Measurements from ENCODE around the gene IL10RA. TPM values are rescaled to one million over a fixed set of nuclear protein-coding genes. Genes with fewer than 3 reads are reported as not detected.

Gene IL10RA
- total and polyA plus RNA-seq, 2 of the 4 experiments (the other 2 are of a cell fraction): 0.12 TPM; not detected in 1

DNA sequence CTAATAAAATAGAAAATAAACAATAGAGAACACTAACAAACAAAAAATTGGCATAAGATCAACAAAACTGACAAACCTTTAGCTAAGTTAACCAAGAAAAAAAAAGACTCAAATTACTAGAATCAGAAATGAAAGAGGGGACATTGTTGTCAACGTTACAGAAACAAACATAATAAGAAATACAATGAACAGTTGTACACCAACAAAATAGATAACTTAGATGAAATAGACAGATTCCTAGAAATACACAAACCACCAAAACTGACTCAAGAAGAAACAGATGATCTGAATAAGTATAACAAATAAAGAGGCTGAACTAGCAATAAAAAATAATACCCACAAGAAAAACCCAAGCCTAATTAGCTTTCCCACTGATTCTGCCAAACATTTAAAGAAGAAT, 55.9 kb downstream of the IL10RA start:
- no peak overlapping the region for H2BK120ac ChIP-seq (ENCODE audit: low read depth, low read length)
- H4K8ac ChIP-seq (ENCODE audit: low read depth in 2 of 2, low read length in 2 of 2): no peak overlapping the region
- POLR2A ChIA-PET (ENCODE audit: unreplicated experiment): no interaction called here
- H2AK9ac ChIP-seq (replicated peaks; ENCODE audit: low read depth, low read length, poor library complexity): no peak overlapping the region
- no peak overlapping the region for H4K91ac ChIP-seq (ENCODE audit: insufficient read depth, low read depth, low read length)
- no peak overlapping the region for H3K14ac ChIP-seq (replicated peaks; ENCODE audit: low read depth, low read length)
- in situ Hi-C loops (cut with MboI; ENCODE audit: low sequenced_read_pairs) (no loop called here), intact Hi-C loops (cut with micrococcal nuclease) (no loop called here), dilution Hi-C loops (cut with HindIII; ENCODE audit: low sequenced_read_pairs, unreplicated experiment) (no loop called here)
- H3K4me2 ChIP-seq (ENCODE audit: low read depth, low read length): no peak overlapping the region
- no peak overlapping the region for H2BK15ac ChIP-seq (ENCODE audit: low read depth, low read length)
- H3K79me1 ChIP-seq (ENCODE audit: low read depth in 1 of 2, low read length in 2 of 2): no peaks in the 10 kb centered on the region
- no peak for TF ChIP-seq SMC3 (IDR thresholded peaks at IDR 0.05; ENCODE audit: low read depth, low read length)
- no peak for TF ChIP-seq CHD1 (IDR thresholded peaks at IDR 0.05; ENCODE audit: low read depth, low read length)
- TF ChIP-seq, protein P1, sequence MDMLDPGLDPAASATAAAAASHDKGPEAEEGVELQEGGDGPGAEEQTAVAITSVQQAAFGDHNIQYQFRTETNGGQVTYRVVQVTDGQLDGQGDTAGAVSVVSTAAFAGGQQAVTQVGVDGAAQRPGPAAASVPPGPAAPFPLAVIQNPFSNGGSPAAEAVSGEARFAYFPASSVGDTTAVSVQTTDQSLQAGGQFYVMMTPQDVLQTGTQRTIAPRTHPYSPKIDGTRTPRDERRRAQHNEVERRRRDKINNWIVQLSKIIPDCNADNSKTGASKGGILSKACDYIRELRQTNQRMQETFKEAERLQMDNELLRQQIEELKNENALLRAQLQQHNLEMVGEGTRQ (IDR thresholded peaks at IDR 0.05; ENCODE audit: low read depth, low read length): no peak
- TF ChIP-seq POLR2A (IDR thresholded peaks at IDR 0.05; ENCODE audit: low read depth, low read length): no peak
- no peak for TF ChIP-seq BHLHE40 (IDR thresholded peaks at IDR 0.05; ENCODE audit: low read depth, low read length)
- no peak for TF ChIP-seq RFX5 (IDR thresholded peaks at IDR 0.05; ENCODE audit: low read depth, low read length)
- no peak for TF ChIP-seq MAZ (IDR thresholded peaks at IDR 0.05; ENCODE audit: borderline replicate concordance, low read depth, low read length)
- no peak for TF ChIP-seq MAFK (IDR thresholded peaks at IDR 0.05; ENCODE audit: low read depth, low read length)
- no peak for TF ChIP-seq RAD21 (IDR thresholded peaks at IDR 0.05; ENCODE audit: low read length)
- TF ChIP-seq MXI1 (IDR thresholded peaks at IDR 0.05; ENCODE audit: borderline replicate concordance, low read depth, low read length): no peak
- no peak for TF ChIP-seq CEBPB (IDR thresholded peaks at IDR 0.05; ENCODE audit: low read depth, low read length)
- no peaks in the 10 kb centered on the region for H4K20me1 ChIP-seq (ENCODE audit: insufficient read depth, low read length)
- H3K9me1 ChIP-seq (ENCODE audit: insufficient read depth, low read length): no peaks in the 10 kb centered on the region
- no peak overlapping the region for H3K56ac ChIP-seq (ENCODE audit: extremely low read depth, insufficient read depth, low read length)
- H3K9ac ChIP-seq (ENCODE audit: low read depth, low read length): no peak overlapping the region
- no peak overlapping the region for H3K4ac ChIP-seq (ENCODE audit: low read depth, low read length)
- no peak overlapping the region for H3K23ac ChIP-seq (ENCODE audit: low read depth, low read length)
- H3K4me3 ChIP-seq (ENCODE audit: insufficient read depth, low read depth, low read length): no peak overlapping the region
- H2AFZ ChIP-seq (replicated peaks; ENCODE audit: low read length, poor library complexity): no peak overlapping the region
- H2AK5ac ChIP-seq (ENCODE audit: low read depth, low read length): no peak overlapping the region
- no peak overlapping the region for H4K5ac ChIP-seq (ENCODE audit: low read depth, low read length)
- BruUV-seq (replicated peaks): no TSS peak
- H3K4me1 ChIP-seq (ENCODE audit: control insufficient read depth, insufficient read depth, low read length): no peaks in the 10 kb centered on the region
- no peak overlapping the region for H3K27ac ChIP-seq (ENCODE audit: insufficient read depth, low read length)
- WGBS, 2 experiments (ENCODE audit: extremely low coverage in 2 of 2, insufficient read length in 1 of 2): no CpG with 5 or more reads among the region's 1 CpG
- no peak overlapping the region for H2BK5ac ChIP-seq (ENCODE audit: low read depth, low read length, poor library complexity, severe bottlenecking)
- no peak overlapping the region for H3K18ac ChIP-seq (ENCODE audit: low read depth, low read length)
- DNase-seq: no peak
- H3K36me3 ChIP-seq (ENCODE audit: control insufficient read depth, insufficient read depth, low read length): no peaks in the 10 kb centered on the region
- peaks cover 3% of the 10 kb centered on the region; the same call in 1 of the 2 replicates for H3K27me3 ChIP-seq (ENCODE audit: control insufficient read depth, insufficient read depth, low read length)
- CTCF ChIA-PET: interaction anchor here (0.7 kb wide), 1 partner anchor 95 kb away, joined by 3 read pairs; no protein-coding TSS in a partner anchor
- H2BK20ac ChIP-seq (ENCODE audit: low read depth, low read length): no peak overlapping the region
- H3K9me3 ChIP-seq (ENCODE audit: control insufficient read depth, insufficient read depth, low read length): no peaks in the 10 kb centered on the region
- ATAC-seq (ENCODE audit: low read depth): no peak
